Measurements from ENCODE around the gene YBX2. TPM values are rescaled to one million over a fixed set of nuclear protein-coding genes. Genes with fewer than 3 reads are reported as not detected.

YBX2 gene
- total RNA-seq, 1 donor from 2014 or later: 2.2 TPM

- peaks cover 63% of the 10 kb centered on the region for H3K27me3 Mint-ChIP-seq (ENCODE audit: low read depth)
- DNase-seq (ENCODE audit: low spot score in 2 of 2, unreplicated experiment in 2 of 2): peak; percentile 79 to 89
- peak overlapping the region; percentile 44 for H3K4me3 Mint-ChIP-seq
- no peaks in the 10 kb centered on the region for H3K9me3 Mint-ChIP-seq
- TF ChIP-seq, protein P1, sequence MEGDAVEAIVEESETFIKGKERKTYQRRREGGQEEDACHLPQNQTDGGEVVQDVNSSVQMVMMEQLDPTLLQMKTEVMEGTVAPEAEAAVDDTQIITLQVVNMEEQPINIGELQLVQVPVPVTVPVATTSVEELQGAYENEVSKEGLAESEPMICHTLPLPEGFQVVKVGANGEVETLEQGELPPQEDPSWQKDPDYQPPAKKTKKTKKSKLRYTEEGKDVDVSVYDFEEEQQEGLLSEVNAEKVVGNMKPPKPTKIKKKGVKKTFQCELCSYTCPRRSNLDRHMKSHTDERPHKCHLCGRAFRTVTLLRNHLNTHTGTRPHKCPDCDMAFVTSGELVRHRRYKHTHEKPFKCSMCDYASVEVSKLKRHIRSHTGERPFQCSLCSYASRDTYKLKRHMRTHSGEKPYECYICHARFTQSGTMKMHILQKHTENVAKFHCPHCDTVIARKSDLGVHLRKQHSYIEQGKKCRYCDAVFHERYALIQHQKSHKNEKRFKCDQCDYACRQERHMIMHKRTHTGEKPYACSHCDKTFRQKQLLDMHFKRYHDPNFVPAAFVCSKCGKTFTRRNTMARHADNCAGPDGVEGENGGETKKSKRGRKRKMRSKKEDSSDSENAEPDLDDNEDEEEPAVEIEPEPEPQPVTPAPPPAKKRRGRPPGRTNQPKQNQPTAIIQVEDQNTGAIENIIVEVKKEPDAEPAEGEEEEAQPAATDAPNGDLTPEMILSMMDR (IDR thresholded peaks at IDR 0.05; ENCODE audit: unreplicated experiment): peak; percentile 87
- H3K4me1 Mint-ChIP-seq: peaks cover 25% of the 10 kb centered on the region
- H3K36me3 Mint-ChIP-seq: no peaks in the 10 kb centered on the region
- no peak overlapping the region for H3K27ac Mint-ChIP-seq
Measured at GRCh38 chr17:7296189-7296861, 1.9 kb upstream of the YBX2 start.

- TF ChIP-seq, protein P1 (IDR thresholded peaks at IDR 0.05; ENCODE audit: unreplicated experiment): no peak
- no peaks in the 10 kb centered on the region for H3K36me3 Mint-ChIP-seq
- no peaks in the 10 kb centered on the region for H3K9me3 Mint-ChIP-seq
- DNase-seq (ENCODE audit: low spot score in 2 of 2, unreplicated experiment in 2 of 2): no peak
- H3K4me3 Mint-ChIP-seq: peak overlapping the region; percentile 60
- H3K27me3 Mint-ChIP-seq (ENCODE audit: low read depth): peaks cover 71% of the 10 kb centered on the region
- peaks cover 25% of the 10 kb centered on the region for H3K4me1 Mint-ChIP-seq
- no peak overlapping the region for H3K27ac Mint-ChIP-seq
Measured at GRCh38 chr17:7295230-7296180, 1.1 kb upstream of the YBX2 start.

GRCh38 chr17:7293816-7294613 lies 424 bp downstream of the YBX2 start:
- Mint-ChIP-seq H3K27ac (no peak overlapping the region), H3K36me3 (no peaks in the 10 kb centered on the region), H3K4me1 (peaks cover 25% of the 10 kb centered on the region), H3K27me3 (ENCODE audit: low read depth) (peaks cover 68% of the 10 kb centered on the region), H3K4me3 (peak overlapping the region; percentile 47), H3K9me3 (no peaks in the 10 kb centered on the region)
- no peak for DNase-seq (ENCODE audit: low spot score in 2 of 2, unreplicated experiment in 2 of 2)
- TF ChIP-seq, protein P1 (IDR thresholded peaks at IDR 0.05; ENCODE audit: unreplicated experiment): no peak

- no peak overlapping the region for H3K27ac Mint-ChIP-seq
- H3K36me3 Mint-ChIP-seq: no peaks in the 10 kb centered on the region
- H3K4me1 Mint-ChIP-seq: peaks cover 25% of the 10 kb centered on the region
- no peak for DNase-seq (ENCODE audit: low spot score in 2 of 2, unreplicated experiment in 2 of 2)
- TF ChIP-seq, protein P1 (IDR thresholded peaks at IDR 0.05; ENCODE audit: unreplicated experiment): no peak
- peak overlapping the region; percentile 47 for H3K4me3 Mint-ChIP-seq
- peaks cover 65% of the 10 kb centered on the region for H3K27me3 Mint-ChIP-seq (ENCODE audit: low read depth)
- H3K9me3 Mint-ChIP-seq: no peaks in the 10 kb centered on the region
Measured at GRCh38 chr17:7293159-7293558, 1.3 kb downstream of the YBX2 start.

GRCh38 chr17:7292729-7293128 lies 1.7 kb downstream of the YBX2 start:
- no peak overlapping the region for H3K4me3 Mint-ChIP-seq
- peaks cover 68% of the 10 kb centered on the region for H3K27me3 Mint-ChIP-seq (ENCODE audit: low read depth)
- TF ChIP-seq, protein P1 (IDR thresholded peaks at IDR 0.05; ENCODE audit: unreplicated experiment): no peak
- H3K4me1 Mint-ChIP-seq: peaks cover 25% of the 10 kb centered on the region
- H3K36me3 Mint-ChIP-seq: no peaks in the 10 kb centered on the region
- DNase-seq (ENCODE audit: low spot score in 2 of 2, unreplicated experiment in 2 of 2): no peak
- H3K27ac Mint-ChIP-seq: no peak overlapping the region
- no peaks in the 10 kb centered on the region for H3K9me3 Mint-ChIP-seq

Data from mesothelial cell of epicardium (in vitro differentiated cells).